ENCODE data around the gene SLC6A3.
A peak's percentile ranks its signal among the peaks of the same experiment; 100 is the strongest.

Gene SLC6A3

DNA sequence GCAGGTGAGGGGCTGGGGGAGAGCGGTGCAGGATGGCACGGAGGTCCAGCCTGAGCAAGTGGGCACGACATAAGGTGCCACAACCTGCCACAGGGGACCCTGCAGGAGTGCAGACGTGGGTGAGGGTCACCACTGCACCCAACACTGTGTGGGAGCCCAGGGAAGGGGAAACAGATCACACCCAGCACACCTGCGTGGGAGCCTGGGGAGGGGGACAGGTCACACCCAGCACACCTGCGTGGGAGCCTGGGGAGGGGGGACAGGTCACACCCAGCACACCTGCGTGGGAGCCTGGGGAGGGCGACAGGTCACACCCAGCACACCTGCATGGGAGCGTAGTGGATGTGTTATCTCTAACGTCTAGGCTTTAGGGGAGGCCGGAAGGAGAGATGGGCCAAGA, 53.0 kb downstream of the SLC6A3 start:
- no peak for DNase-seq (ENCODE audit: insufficient read length, low spot score)
- peak; percentile 23 for FAIRE-seq

DNA sequence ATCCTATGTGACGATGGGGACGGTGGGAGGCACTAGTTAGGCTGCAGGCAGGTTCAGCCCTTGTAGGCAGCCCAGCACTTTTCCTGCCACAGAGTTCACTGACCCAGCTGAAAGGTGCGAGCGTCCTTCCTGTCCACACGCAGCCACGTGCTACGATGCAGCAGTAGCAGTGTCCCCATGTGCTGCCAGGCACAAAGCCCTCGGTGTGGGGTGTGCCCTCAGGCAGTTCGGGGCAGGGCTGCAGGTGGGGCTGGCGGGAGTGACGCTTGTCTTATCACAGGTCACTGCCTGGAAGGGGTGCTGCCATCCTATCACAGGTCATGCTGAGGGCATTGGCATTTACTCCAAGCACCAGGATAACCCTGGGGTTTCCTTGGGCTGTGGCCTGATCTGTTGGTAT, 53.5 kb downstream of the SLC6A3 start:
- DNase-seq (ENCODE audit: insufficient read length, low spot score) (no peak), FAIRE-seq (peak; percentile 23)

DNA sequence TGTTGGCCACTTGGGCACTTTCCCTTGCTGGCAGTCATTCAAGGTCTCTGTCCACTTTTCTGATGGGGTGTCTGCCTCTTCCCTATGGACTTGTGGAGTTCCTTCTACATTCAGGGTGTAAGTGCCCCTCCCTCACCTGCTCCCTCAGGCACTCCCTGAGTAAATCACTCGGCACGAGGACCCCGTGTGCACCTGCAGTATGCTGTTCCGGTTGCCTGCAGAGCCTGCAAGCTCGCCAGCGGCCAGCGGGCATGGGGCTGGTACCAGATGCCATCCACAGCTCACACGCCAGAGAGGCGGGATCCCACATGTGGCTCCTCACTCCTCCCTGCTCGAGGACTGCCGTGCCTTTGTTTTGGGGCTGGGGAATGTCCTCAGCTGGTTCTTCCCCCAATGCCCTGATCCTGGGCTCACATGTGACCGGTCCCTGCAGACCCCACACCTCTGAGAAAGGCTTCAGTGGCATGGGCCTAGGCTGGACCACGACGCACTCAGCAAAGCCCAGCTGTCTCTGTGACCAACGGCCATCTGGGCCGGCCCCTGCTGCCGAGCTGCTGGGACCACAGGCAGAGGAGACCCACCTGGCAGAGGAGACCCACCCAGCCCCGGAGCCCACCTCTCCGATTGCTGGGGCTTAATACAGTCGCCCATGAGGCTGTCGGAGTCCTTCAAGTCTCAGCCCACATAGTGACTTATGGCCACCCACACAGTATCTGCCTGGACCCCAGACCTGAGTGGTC, 54.2 kb downstream of the SLC6A3 start:
- FAIRE-seq (no peak), DNase-seq (ENCODE audit: insufficient read length, low spot score) (no peak)

DNA sequence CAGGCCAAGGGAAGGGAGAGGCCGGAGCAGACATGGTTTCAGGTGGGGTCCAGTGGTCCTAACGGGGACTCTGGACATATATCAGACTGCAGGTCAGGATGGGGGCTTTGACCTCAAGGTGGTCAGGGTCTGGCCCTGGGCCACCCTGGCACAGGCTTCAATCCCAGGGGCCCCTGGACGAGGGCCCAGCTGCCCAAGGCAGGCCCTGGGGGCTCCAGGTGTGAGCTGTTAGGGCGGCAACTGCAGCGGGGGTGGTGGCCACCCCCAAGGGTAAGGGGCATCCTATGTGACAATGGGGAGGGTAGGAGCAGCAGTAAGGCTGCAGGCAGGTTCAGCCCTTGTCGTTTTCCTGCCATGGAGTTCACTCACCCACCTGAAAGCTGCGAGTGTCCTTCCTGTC, 54.9 kb downstream of the SLC6A3 start:
- no peak for DNase-seq (ENCODE audit: insufficient read length, low spot score)
- FAIRE-seq: no peak

DNA sequence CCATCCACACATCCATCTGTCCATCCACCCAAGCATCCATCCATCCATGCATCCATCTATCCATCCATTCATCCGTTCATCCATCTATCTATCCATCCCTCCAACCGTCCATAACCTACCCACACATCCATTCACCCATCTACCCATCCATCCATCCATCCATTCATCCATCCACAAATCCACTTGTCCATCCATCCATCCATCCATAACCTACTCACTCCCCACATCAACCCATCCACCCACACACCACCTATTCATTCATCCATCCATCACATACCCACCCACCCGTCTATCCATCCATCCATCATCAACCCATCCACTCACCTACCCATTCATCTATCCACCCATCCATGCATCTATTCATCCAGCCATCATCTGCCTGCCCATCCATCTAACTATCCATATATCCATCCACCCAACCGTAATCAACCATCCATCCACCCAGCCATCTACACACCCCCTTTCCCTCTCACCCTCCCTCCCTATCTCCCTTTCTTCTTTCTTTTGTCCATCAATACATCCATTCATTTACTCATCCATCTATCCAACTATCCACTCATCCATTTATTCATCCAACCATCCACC, 56.8 kb downstream of the SLC6A3 start:
- peak; percentile 89 for FAIRE-seq

DNA sequence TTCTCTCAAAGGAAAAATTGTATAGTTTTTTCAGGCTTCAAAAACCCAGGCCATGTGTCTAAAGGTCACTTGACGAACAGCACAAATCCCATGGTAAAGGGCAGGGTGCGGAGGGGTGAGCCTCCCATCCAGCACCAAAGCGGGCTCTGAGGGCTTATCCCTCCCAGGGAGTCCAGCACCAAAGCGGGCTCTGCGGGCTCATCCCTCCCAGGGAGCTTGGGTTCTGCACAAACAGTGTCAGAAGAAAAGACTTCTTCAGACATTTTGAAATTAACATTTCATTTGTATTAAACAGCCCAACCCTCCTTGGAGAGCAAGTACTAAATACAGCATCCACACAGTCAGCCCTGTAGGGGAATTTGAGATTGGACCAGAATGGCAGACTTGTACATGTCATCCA, 57.4 kb downstream of the SLC6A3 start:
- DNase-seq (ENCODE audit: insufficient read length, low spot score): no peak
- no peak for FAIRE-seq

More for the DNA sequence above, 56.8 kb downstream of the SLC6A3 start:
- DNase-seq (ENCODE audit: insufficient read length, low spot score): no peak

DNA sequence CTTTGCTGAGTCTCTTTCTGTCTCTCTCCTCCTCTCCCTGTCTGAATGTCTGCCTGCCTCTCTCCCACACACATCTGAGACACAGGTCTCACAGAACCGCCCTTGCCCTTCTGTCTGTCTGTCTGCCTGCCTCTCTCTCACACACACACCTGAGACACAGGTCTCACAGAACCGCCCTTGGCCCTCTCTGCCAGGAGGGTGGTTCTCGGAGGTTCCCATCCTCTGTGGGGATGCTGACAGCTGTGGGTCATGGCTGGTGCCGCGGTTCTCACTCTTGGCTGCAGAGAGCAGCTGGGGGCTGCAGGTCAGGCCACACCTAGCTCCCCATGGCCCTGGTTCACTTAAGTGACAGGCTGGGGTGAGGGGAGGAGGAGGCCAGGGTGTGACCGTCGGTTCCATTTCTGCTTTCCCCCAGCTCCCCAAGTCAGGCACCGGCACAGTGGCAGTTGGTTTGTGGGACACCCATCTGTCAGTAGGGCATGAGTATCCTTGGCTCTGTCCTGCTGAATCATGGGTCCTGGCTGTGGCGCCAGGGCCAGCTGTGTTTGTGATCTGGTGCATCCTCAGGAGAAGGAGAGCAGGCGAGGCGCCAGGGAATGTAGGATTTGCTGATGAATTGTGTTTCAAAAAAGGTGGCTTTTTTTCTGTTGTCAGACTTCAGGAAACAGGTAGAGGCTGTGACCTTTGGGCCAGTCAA, 58.0 kb downstream of the SLC6A3 start:
- FAIRE-seq (no peak), DNase-seq (ENCODE audit: insufficient read length, low spot score) (no peak)

DNA sequence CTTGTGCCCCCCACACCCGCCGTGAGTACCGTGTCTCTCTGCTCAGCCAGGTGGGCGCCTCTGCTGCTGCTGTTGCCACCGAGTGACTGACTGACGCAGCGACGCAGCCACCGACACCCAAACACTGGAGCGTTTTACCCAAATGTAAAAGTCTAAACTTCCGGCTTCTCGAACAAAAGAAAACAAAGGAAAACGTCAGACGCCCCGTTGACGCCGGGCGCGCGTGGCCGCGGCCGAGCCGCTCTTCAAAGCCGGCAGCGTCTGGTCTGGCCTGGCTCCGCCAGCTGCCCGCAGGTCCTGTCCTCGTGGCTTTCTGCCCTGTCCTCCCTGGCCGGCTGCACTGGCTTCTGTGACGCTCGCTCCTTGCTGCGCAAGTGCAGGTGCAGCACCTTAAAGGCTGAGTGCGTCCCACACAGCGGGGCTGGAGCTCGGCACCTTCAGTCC, 58.9 kb downstream of the SLC6A3 start:
- peak; percentile 71 for FAIRE-seq

DNA sequence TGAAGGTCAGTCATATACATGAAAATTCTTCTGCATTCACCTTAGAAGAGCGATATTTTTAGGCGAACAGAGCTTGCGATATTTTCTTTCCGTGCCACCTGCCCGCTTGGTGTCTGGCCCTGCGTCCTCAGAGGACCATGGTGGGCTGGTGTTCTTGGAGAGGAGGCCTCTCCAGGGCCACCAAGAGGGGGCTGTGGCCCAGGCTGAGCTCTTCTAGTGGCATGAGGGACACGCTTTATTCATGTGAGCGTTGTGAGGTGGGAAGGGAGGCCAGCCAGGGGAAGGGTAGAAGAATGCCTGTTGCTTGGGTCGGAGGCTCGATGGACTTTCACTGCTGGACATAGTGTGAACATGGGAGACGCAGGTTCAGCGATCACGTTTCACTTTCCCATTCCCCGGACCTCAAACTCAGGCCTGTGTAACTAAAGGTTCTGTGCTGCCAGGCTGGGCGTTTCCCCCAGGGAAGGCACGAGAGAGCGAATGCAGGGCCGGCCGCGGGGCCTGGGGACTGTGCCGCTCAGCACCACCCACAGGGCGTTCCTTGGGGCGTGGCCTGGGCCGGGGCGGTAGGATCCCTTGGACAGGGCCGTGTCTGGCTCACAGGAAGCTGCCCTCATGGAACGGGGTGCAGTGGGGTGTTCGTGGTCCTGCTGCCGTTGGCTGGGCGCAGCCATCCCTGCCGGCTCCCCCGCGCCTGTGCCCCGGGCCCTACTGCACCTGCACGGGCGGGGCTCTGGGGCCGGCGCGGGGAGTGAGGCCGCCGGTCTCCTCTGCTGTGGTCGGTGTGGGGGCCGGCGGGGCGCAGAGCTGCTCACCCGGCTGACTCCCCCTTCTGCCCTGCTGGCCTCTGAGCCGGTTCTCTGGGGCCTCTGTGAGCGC, 59.6 kb downstream of the SLC6A3 start:
- peak; percentile 89 for FAIRE-seq
- DNase-seq (ENCODE audit: insufficient read length, low spot score): peak; percentile 89

More for the DNA sequence above, 58.9 kb downstream of the SLC6A3 start:
- peak; percentile 42 for DNase-seq (ENCODE audit: insufficient read length, low spot score)

DNA sequence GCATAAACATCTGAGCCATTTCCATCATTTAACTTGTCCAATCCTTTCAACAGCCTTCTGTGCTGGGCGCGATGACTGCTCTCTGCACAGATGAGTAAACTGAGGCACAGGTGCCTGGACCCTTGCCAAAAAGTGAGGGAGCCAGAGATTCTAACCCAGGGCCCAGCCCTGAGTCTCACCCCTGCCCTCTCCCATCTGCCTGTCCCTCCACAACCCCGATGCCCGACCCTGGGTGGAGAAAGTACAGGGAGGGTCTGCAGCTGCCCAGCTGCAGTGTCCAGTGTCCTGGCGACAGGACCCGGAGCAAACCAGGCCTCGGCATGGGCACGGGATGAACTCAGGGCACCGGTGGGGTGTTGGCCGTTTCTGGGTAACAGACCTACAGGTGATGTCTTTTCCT, 60.7 kb downstream of the SLC6A3 start:
- no peak for FAIRE-seq

DNA sequence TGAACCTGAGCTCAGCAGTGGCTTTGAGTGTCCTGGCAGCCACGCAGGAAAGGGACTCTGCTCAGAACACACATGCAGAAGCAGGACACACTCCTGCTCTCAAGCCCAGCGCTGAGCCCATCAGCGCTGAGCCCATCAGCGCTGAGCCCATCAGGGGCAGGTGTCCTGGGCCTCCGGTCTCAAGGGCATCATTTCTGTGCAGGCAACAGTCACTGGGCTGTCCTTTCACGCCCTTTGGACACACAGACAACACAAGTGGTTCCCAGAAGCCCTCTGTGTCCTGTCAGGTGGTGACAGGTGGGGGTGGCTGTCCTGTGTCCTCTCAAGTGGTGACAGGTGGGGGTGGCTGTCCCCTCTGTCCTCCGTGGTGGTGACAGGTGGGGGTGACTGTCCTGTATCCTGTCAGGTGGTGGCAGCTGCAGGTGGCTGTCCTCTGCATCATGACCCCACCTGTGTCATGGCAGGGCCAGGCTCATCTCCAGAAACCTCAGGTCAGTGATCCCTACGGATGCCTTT, 61.3 kb downstream of the SLC6A3 start:
- no peak for FAIRE-seq
- DNase-seq (ENCODE audit: insufficient read length, low spot score): no peak

More for the DNA sequence above, 60.7 kb downstream of the SLC6A3 start:
- DNase-seq (ENCODE audit: insufficient read length, low spot score): no peak

DNA sequence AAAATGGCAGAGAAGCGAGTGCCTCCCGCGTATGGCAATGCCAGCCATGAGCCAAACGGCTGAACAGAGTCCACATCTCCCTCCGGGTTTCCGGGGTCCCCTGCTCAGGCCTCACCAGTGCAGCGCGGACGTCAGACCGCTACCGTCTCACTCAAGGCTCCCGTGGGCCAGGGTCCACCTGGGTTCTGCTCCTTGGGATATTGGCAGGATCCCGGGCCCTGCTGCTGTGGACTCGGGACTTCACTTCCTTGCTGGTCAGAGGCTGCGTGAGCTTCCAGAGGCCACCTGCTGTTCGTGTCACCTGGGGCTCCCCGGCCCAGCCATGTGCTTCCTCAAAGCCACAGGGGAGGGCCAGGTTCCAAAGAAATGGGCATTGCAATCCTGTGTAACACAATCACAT, 61.9 kb downstream of the SLC6A3 start:
- no peak for DNase-seq (ENCODE audit: insufficient read length, low spot score)
- peak; percentile 66 for FAIRE-seq

DNA sequence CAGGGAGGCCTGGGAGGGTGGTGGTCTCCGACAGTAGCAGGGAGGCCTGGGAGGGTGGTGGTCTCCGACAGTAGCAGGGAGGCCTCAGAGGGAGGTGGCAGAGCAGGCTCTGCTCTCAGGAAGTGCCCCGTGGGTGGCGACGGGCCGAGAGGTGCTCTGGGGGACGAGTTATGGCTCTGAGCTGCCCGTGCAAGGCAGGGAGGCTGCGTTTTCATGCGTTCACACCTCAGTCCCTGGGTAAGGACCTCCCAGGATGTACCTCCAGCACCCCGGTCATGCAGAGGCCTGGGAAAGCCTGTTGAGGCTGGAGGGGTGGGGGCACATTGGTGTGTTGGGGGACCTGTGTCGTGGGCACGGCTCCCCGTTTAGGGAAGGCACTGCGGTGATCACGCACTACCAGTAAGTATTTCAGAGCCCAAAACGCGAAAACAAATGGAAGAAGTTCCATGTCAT, 63.0 kb downstream of the SLC6A3 start:
- FAIRE-seq (no peak), DNase-seq (ENCODE audit: insufficient read length, low spot score) (no peak)

DNA sequence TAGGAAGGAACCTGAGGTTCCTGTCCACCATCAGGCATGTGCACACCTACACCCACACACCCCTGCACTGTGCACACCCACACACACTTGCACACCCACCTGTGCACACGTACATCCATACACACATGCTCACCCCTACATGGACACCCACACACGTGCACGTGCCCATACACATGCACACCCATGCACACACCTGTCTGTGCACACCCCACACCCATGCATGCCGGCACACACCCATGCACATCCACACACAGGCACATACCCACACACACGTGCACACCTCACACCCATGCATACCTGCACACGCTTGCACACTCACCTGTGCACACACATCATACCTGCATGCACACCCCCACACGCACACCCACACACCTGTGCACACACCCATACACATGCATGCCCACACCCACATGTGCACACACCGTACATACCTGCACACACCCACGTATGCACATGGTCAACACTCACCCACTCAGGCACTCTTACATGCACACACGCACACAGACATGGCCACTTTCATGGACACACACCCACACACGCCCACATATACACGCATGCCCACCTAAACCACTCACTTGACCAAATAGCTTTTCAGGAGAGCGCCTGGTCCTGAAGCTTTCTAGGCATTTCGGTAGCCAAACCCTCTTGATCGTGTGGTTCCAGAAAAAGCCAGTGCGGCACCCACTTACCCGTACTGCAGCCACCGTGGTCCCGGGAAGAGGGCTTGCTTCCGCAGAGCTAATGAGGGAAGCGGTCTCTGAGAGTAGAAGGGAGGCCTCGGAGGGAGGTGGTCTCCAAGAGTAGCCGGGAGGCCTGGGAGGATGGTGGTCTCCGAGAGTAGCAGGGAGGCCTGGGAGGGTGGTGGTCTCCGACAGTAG, 63.6 kb downstream of the SLC6A3 start:
- DNase-seq (ENCODE audit: insufficient read length, low spot score): no peak
- peak; percentile 94 for FAIRE-seq

DNA sequence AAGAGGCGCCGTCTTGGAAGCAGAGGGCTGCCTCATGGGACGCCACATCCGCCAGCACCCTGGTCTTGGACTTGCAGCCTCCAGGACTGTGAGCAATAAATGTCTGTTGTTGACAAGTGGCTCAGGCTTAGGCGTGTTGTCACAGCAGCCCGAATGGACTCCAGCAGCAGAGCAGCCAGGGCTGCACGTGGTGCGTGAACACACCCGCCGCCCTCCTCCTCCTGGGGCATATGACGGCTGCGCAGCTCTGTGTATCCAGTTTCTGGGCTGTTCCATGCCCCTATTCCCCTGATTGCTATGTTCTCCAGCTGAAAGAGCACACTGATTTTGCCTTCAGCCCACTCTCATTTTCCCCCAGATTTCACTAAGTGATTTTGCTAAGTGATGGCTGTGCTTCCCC, 64.3 kb downstream of the SLC6A3 start:
- DNase-seq (ENCODE audit: insufficient read length, low spot score) (no peak), FAIRE-seq (no peak)

DNA sequence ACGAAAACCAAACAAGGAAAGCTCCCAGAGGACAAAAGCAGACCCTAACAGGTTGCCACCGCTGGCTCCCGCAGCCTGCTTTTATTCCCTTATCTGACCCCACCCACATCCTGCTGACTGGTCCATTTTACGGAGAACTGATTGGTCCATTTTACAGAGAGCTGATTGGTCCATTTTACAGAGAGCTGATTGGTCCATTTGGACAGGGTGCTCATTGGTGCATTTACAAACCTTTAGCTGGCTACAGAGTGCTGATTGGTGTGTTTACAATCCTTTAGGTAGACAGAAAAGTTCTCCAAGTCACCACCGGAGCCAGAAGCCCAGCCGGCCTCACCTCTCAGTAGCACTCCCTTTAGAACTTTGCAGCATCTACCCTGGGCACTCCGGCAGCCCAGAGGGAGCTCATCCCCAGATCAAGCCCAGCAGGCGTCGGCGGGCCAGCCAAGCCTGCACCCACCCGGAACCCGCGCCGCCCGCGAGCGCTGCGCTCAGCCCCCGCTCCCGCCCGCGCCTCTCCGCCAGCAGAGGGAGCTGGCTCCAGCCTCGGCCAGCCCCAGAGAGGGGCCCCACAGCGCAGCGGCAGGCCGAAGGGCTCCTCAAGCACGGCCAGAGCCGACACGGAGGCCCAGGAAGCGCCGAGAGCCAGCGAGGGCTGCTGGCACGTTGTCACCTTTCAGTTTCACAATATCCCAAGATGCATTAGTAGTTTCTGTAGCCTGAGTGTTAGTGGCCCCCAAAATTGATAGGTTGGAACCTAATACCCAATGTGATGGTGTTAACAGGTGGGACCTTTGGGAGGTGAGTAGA, 65.0 kb downstream of the SLC6A3 start:
- FAIRE-seq (no peak), DNase-seq (ENCODE audit: insufficient read length, low spot score) (no peak)

DNA sequence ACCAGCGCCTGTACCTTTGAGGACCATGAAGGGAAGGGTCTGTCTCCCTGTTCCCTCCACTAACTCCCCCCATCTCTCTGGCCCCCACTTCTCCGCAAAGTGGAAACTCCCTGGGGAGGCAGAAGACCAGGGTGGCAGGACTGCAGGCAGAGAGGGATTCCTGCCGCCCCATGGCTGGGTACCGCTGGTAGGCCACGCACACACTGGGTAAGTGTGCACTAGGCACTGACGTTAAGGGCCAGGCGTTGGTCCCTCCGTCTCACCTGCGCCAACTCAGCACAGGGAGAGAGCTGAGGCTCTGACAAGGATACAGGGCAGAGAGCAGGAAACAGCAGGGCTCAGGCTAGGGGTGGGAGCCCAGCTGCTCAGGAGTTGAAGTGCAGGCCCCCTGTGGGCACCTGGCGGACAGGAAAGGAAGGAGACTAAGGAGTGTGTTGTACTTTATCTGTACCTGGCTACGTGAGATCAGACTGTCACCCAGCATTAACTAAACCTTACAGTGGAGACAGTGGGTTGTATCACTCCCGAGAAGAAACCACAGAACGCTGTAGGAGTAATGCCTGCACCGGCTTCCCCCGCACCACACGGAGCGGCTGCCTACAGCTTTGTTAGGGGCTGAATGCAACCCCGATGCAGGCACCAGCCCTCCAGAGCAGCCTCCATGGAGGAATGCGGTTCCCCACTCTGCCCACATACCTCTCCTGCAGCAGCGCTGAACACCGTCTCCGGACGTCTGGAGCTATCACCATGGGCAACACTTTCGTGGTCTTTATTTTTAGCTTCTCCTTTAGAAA, 66.2 kb downstream of the SLC6A3 start:
- no peak for FAIRE-seq
- DNase-seq (ENCODE audit: insufficient read length, low spot score): no peak

DNA sequence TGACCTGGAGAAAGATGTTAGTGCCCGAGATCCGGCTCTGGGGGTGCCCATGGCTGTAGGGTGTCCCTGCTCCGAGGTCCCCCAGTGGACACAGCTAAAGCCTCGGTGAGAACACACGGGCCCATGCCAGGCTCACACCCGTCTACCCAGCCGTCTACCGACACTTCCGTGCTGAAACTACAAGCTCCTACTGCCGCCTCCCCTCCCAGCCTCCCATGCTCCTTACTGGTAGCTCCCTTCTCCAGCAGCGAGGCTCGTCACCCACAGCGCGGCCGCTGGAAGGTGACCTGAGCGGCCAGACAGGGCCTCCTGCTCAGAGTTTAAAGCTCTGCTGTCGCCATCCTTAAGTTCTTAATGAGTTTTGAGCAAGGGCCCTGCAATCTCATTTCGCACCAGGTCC, 67.1 kb downstream of the SLC6A3 start:
- DNase-seq (ENCODE audit: insufficient read length, low spot score) (no peak), FAIRE-seq (no peak)

Measured in HTR-8/SVneo (cell line).